HepG2 (cell line): Measurements from ENCODE around the gene HDGFL2. TPM values are rescaled to one million over a fixed set of nuclear protein-coding genes. Genes with fewer than 3 reads are reported as not detected.

Experiments used
- AGO1 ChIP-seq: fragments of 200-400 bp; formaldehyde crosslinking; IDR thresholded peaks from 2 replicates; pipeline ENCODE4 v1.6.1; 2017; ENCODE audit warnings: mild to moderate bottlenecking, low read depth, low read length, moderate library complexity; ENCODE audit not compliant: poor library complexity, severe bottlenecking
- CBFB ChIP-seq: sonication (generic); formaldehyde crosslinking; IDR thresholded peaks from 2 replicates; pipeline ENCODE4 v1.4.0; 2020; ENCODE audit warnings: missing genetic modification reagents
- CHCHD3 ChIP-seq: sonication (generic); formaldehyde crosslinking; IDR thresholded peaks from 2 replicates; pipeline ENCODE4 v1.8.0; 2022; ENCODE audit warnings: mild to moderate bottlenecking, missing genetic modification reagents, moderate library complexity
- CTCF ChIP-seq: sonication (generic); formaldehyde crosslinking; IDR thresholded peaks from 2 replicates; pipeline ENCODE4 v1.5.0; 2020; ENCODE audit warnings: mild to moderate bottlenecking, missing genetic modification reagents, moderate library complexity
- FOSL2 ChIP-seq: sonication (generic); formaldehyde crosslinking; IDR thresholded peaks from 2 replicates; pipeline ENCODE4 v1.4.0; 2020; ENCODE audit warnings: missing genetic modification reagents
- IRF2 ChIP-seq: IDR thresholded peaks from 2 replicates; pipeline ENCODE4 v1.6.1; 2018; ENCODE audit warnings: missing genetic modification reagents, missing compliant biosample characterization
- KAT8 ChIP-seq: IDR thresholded peaks from 2 replicates; pipeline ENCODE4 v1.6.1; 2016; ENCODE audit warnings: missing genetic modification reagents, missing compliant biosample characterization
- KDM5B ChIP-seq: sonication (generic); formaldehyde crosslinking; IDR thresholded peaks from 2 replicates; pipeline ENCODE4 v1.4.0; 2020; ENCODE audit warnings: missing genetic modification reagents, mild to moderate bottlenecking, borderline replicate concordance
- NR2F1 ChIP-seq, 2 experiments: fragments of 450-650 bp in 1 of 2; formaldehyde crosslinking in 1 of 2; IDR thresholded peaks; 2 replicates each; pipeline versions ENCODE4 v1.5.0 to v1.6.1; 2016 to 2020; ENCODE audit warnings: mild to moderate bottlenecking in 1 of 2, missing compliant biosample characterization in 1 of 2, missing genetic modification reagents in 1 of 2, moderate library complexity in 1 of 2
- RXRA ChIP-seq: sonication (generic); formaldehyde crosslinking; IDR thresholded peaks from 2 replicates; pipeline ENCODE4 v1.5.1; 2020; ENCODE audit warnings: missing genetic modification reagents
- SKI ChIP-seq: fragments of 450-650 bp; IDR thresholded peaks from one replicate; pipeline ENCODE4 v1.6.1; 2018; ENCODE audit warnings: mild to moderate bottlenecking; ENCODE audit not compliant: partially characterized antibody
- SNAPC5 ChIP-seq: sonication (generic); formaldehyde crosslinking; IDR thresholded peaks from 2 replicates; pipeline ENCODE4 v1.8.1; 2023; ENCODE audit warnings: mild to moderate bottlenecking, missing genetic modification reagents, borderline replicate concordance
- SNRNP70 ChIP-seq: fragments of 200-400 bp; formaldehyde crosslinking; IDR thresholded peaks from 2 replicates; pipeline ENCODE4 v1.6.1; 2017; ENCODE audit warnings: mild to moderate bottlenecking, low read depth, low read length, moderate library complexity
- TEAD2 ChIP-seq: sonication (generic); formaldehyde crosslinking; IDR thresholded peaks from 2 replicates; pipeline ENCODE4 v1.9.0; 2021; ENCODE audit warnings: missing genetic modification reagents
- UBTF ChIP-seq: sonication (generic); formaldehyde crosslinking; IDR thresholded peaks from 2 replicates; pipeline ENCODE4 v1.4.0; 2020; ENCODE audit warnings: mild to moderate bottlenecking, missing genetic modification reagents
- ZMYM2 ChIP-seq: sonication (generic); formaldehyde crosslinking; IDR thresholded peaks from 2 replicates; pipeline ENCODE4 v1.8.0; 2022; ENCODE audit warnings: mild to moderate bottlenecking, missing genetic modification reagents
- ZNF564 ChIP-seq: sonication (generic); formaldehyde crosslinking; IDR thresholded peaks from 2 replicates; pipeline ENCODE4 v1.8.1; 2023; ENCODE audit warnings: mild to moderate bottlenecking, missing genetic modification reagents
- ZSCAN29 ChIP-seq: sonication (generic); formaldehyde crosslinking; conservative IDR thresholded peaks from 2 replicates; pipeline ENCODE4 v1.4.0; 2020; ENCODE audit warnings: mild to moderate bottlenecking, missing genetic modification reagents
- polyA plus RNA-seq, 8 experiments: library from polyadenylated mRNA; depleted of rRNA in 3 of 8; stranded (reverse) in 7 of 8; unstranded in 1 of 8; fragments of >200 nt; fragmentation: Illumina TruSeq in 4 of 8; extraction: Trizol in 4 of 8; gene quantifications; 2 replicates each; pipeline versions ENCODE4 v1.2.1 to v1.2.3, GENCODE V29; 2011 to 2016; ENCODE audit warnings: low read depth in 4 of 8, missing spikeins in 1 of 8, mixed read lengths in 1 of 8; ENCODE audit not compliant: insufficient read depth in 1 of 8
- total RNA-seq, 5 experiments: library from RNA; depleted of rRNA; stranded (reverse); fragments of >200 nt; fragmentation: Illumina TruSeq; extraction: Trizol; gene quantifications; 2 replicates each; pipeline ENCODE4 v1.2.3, GENCODE V29; 2016; ENCODE audit warnings: low read depth in 1 of 5
- TF ChIP-seq, protein P1 (sequence below): sonication (generic); formaldehyde crosslinking; IDR thresholded peaks from 2 replicates; pipeline ENCODE4 v1.4.0; 2020; ENCODE audit warnings: missing genetic modification reagents
- TF ChIP-seq, protein P2 (sequence below): sonication (generic); formaldehyde crosslinking; IDR thresholded peaks from 2 replicates; pipeline ENCODE4 v1.9.0; 2022; ENCODE audit warnings: low read depth, missing genetic modification reagents

Gene HDGFL2
- total and polyA plus RNA-seq, 2 of the 13 experiments (the other 11 are each of a cell fraction or from before 2014, with no cell fraction given): 20.0 to 51.1 TPM

DNA sequence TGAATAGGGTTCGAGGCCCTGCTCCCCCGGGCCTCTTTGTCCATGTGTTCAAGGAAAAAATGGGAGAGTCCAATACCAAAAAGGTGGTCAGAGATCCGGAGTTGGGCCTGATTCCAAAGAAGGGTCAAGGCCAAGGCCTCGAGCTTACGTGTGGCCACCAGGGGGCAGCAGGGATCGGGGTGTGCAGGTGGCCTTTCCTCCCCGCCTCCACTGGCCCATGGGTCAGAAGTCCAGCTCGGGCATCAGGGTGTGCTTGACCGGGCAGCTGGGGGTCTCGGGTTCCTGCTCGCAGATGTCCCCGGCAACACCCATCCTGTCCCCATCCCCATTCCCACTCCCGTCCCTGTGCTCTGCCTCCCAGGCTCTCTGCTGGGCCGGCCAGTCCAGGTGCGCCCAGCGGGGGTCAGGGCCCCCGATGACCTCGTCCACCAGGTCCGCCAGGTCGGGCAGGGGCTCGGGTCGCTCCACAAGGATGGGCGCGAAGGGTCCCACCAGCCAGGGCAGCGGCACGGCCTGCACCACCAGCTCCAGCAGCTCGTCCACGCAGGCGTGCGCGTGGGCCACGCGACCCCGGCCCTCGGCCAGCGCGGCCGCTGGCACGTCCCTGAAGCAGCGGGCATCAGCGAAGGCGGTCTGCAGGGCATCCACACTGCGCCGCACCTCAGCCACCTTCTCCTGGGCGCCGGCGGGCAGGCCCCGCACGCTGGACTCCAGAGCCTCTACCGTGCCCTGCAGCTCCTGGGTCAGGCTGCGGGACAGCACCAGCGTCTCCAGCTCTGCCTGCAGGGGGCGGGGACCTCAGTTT is 51.4 kb downstream of the HDGFL2 start (continued):
- peak; percentile 30; the same call in 1 of the 2 replicates for TF ChIP-seq FOSL2 (CRISPR knock-in tag)
- no peak for TF ChIP-seq TEAD2 (CRISPR knock-in tag)
- TF ChIP-seq SNAPC5 (CRISPR knock-in tag): no peak
- no peak for TF ChIP-seq SNRNP70
- TF ChIP-seq NR2F1 (CRISPR knock-in tag; IDR thresholded peaks at IDR 0.05): peak; percentile 97 to 99
- TF ChIP-seq KAT8: peak; percentile 51; the same call in 1 of the 2 replicates
- TF ChIP-seq UBTF (CRISPR knock-in tag): peak; percentile 26; the same call in 1 of the 2 replicates
- TF ChIP-seq CHCHD3 (CRISPR knock-in tag): no peak
- TF ChIP-seq IRF2 (CRISPR knock-in tag): peak; percentile 53; the same call in 1 of the 2 replicates
- TF ChIP-seq CTCF (CRISPR knock-in tag): peak; percentile 95
- peak; percentile 38 for TF ChIP-seq SKI
- TF ChIP-seq AGO1: no peak
- TF ChIP-seq, protein P1, sequence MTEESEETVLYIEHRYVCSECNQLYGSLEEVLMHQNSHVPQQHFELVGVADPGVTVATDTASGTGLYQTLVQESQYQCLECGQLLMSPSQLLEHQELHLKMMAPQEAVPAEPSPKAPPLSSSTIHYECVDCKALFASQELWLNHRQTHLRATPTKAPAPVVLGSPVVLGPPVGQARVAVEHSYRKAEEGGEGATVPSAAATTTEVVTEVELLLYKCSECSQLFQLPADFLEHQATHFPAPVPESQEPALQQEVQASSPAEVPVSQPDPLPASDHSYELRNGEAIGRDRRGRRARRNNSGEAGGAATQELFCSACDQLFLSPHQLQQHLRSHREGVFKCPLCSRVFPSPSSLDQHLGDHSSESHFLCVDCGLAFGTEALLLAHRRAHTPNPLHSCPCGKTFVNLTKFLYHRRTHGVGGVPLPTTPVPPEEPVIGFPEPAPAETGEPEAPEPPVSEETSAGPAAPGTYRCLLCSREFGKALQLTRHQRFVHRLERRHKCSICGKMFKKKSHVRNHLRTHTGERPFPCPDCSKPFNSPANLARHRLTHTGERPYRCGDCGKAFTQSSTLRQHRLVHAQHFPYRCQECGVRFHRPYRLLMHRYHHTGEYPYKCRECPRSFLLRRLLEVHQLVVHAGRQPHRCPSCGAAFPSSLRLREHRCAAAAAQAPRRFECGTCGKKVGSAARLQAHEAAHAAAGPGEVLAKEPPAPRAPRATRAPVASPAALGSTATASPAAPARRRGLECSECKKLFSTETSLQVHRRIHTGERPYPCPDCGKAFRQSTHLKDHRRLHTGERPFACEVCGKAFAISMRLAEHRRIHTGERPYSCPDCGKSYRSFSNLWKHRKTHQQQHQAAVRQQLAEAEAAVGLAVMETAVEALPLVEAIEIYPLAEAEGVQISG: peak; percentile 76
- peak; percentile 71 for TF ChIP-seq ZMYM2 (CRISPR knock-in tag)
- TF ChIP-seq, protein P2, sequence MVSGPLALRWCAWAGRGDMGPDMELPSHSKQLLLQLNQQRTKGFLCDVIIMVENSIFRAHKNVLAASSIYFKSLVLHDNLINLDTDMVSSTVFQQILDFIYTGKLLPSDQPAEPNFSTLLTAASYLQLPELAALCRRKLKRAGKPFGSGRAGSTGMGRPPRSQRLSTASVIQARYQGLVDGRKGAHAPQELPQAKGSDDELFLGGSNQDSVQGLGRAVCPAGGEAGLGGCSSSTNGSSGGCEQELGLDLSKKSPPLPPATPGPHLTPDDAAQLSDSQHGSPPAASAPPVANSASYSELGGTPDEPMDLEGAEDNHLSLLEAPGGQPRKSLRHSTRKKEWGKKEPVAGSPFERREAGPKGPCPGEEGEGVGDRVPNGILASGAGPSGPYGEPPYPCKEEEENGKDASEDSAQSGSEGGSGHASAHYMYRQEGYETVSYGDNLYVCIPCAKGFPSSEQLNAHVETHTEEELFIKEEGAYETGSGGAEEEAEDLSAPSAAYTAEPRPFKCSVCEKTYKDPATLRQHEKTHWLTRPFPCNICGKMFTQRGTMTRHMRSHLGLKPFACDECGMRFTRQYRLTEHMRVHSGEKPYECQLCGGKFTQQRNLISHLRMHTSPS: peak; percentile 61; the same call in 1 of the 2 replicates
- TF ChIP-seq KDM5B: peak; percentile 23; the same call in 1 of the 2 replicates
- 0 out of 2 replicates have a peak, but pooled peaks have one; percentile 25 for TF ChIP-seq CBFB (CRISPR knock-in tag)
- peak; percentile 90 for TF ChIP-seq RXRA (CRISPR knock-in tag)
- 0 out of 2 replicates have a peak, but pooled peaks have one; percentile 34 for TF ChIP-seq ZSCAN29 (CRISPR knock-in tag)
- TF ChIP-seq ZNF564: no peak
